ENCODE measurements around the gene PPT1.

The PPT1 gene

GRCh38 chr1:40034869-40035268, 62.2 kb downstream of the PPT1 start:
- no peak for DNase-seq
- intact Hi-C loops (cut with DNase I) = loop anchor here (5.0 kb wide), 1 partner anchor 63 kb away; no protein-coding TSS in a partner anchor

GRCh38 chr1:40032240-40032891, 64.7 kb downstream of the PPT1 start:
- intact Hi-C loops (cut with DNase I) = loop anchor here (2.0 to 5.0 kb wide), 2 partner anchors 60 to 114 kb away; no protein-coding TSS in a partner anchor
- DNase-seq = peak in 8 of 10 donors; percentile 31 to 89 (median 59)

- intact Hi-C loops (cut with DNase I) = loop anchor here (5.0 kb wide), 1 partner anchor 58 kb away; no protein-coding TSS in a partner anchor
- no peak for DNase-seq
These were observed 66.4 kb downstream of the PPT1 start for GRCh38 chr1:40030528-40031135.

GRCh38 chr1:40029608-40030007, 67.4 kb downstream of the PPT1 start:
- intact Hi-C loops (cut with DNase I) = loop anchor here (5.0 kb wide), 1 partner anchor 57 kb away; no protein-coding TSS in a partner anchor
- DNase-seq = no peak

- intact Hi-C loops (cut with DNase I) = no loop called here
- no peak for DNase-seq
These were observed 69.4 kb downstream of the PPT1 start for GRCh38 chr1:40027647-40028046.

GRCh38 chr1:40024671-40025070, 72.4 kb downstream of the PPT1 start:
- no peak for DNase-seq
- intact Hi-C loops (cut with DNase I) = no loop called here

- intact Hi-C loops (cut with DNase I) = no loop called here
- no peak for DNase-seq
These were observed 73.6 kb downstream of the PPT1 start for GRCh38 chr1:40023379-40023944.
